ENCODE results near the gene TNS3. TPM values are rescaled to one million over a fixed set of nuclear protein-coding genes. Genes with fewer than 3 reads are reported as not detected.
"Not testable (repeated sequence)": the region's sequence is repeated elsewhere in the genome, so short reads cannot be mapped to it uniquely, and the experiment has no call there.

The TNS3 gene
- total RNA-seq, 1 donor from 2014 or later, result 41.2 TPM

GRCh38 chr7:47446871-47447466 is 134.9 kb downstream of the TNS3 start:
- no peak for TF ChIP-seq CTCF (IDR thresholded peaks at IDR 0.05; ENCODE audit: insufficient read depth, low read length, poor library complexity, severe bottlenecking)
- no peak for DNase-seq (ENCODE audit: low read depth)
- Histone ChIP-seq H3K27me3 (ENCODE audit: control insufficient read depth, insufficient read depth, low read length) (no peaks in the 10 kb centered on the region), H3K4me3 (ENCODE audit: low read depth, low read length) (no peak overlapping the region), H3K36me3 (ENCODE audit: control insufficient read depth, insufficient read depth, low read length) (no peaks in the 10 kb centered on the region)

GRCh38 chr7:47444376-47445098 is 137.4 kb downstream of the TNS3 start:
- Histone ChIP-seq H3K27me3 (ENCODE audit: control insufficient read depth, insufficient read depth, low read length) (no peaks in the 10 kb centered on the region), H3K36me3 (ENCODE audit: control insufficient read depth, insufficient read depth, low read length) (no peaks in the 10 kb centered on the region), H3K4me3 (ENCODE audit: low read depth, low read length) (no peak overlapping the region)
- peak; percentile 44 for TF ChIP-seq CTCF (IDR thresholded peaks at IDR 0.05; ENCODE audit: insufficient read depth, low read length, poor library complexity, severe bottlenecking)
- no peak for DNase-seq (ENCODE audit: low read depth)

- no peaks in the 10 kb centered on the region for H3K36me3 ChIP-seq (ENCODE audit: control insufficient read depth, insufficient read depth, low read length)
- DNase-seq (ENCODE audit: low read depth), result no peak
- no peak for TF ChIP-seq CTCF (IDR thresholded peaks at IDR 0.05; ENCODE audit: insufficient read depth, low read length, poor library complexity, severe bottlenecking)
- no peak overlapping the region for H3K4me3 ChIP-seq (ENCODE audit: low read depth, low read length)
- H3K27me3 ChIP-seq (ENCODE audit: control insufficient read depth, insufficient read depth, low read length), result no peaks in the 10 kb centered on the region
Measured at GRCh38 chr7:47443049-47443448, 138.9 kb downstream of the TNS3 start.

- TF ChIP-seq CTCF (IDR thresholded peaks at IDR 0.05; ENCODE audit: insufficient read depth, low read length, poor library complexity, severe bottlenecking), result no peak
- no peak for DNase-seq (ENCODE audit: low read depth)
- H3K27me3 ChIP-seq (ENCODE audit: control insufficient read depth, insufficient read depth, low read length), result no peaks in the 10 kb centered on the region
- no peaks in the 10 kb centered on the region for H3K36me3 ChIP-seq (ENCODE audit: control insufficient read depth, insufficient read depth, low read length)
- H3K4me3 ChIP-seq (ENCODE audit: low read depth, low read length), result no peak overlapping the region
Measured at GRCh38 chr7:47442605-47442865, 139.4 kb downstream of the TNS3 start.

- no peak for DNase-seq (ENCODE audit: low read depth)
- no peak overlapping the region for H3K4me3 ChIP-seq (ENCODE audit: low read depth, low read length)
- H3K27me3 ChIP-seq (ENCODE audit: control insufficient read depth, insufficient read depth, low read length), result no peaks in the 10 kb centered on the region
- TF ChIP-seq CTCF (IDR thresholded peaks at IDR 0.05; ENCODE audit: insufficient read depth, low read length, poor library complexity, severe bottlenecking), result no peak
- no peaks in the 10 kb centered on the region for H3K36me3 ChIP-seq (ENCODE audit: control insufficient read depth, insufficient read depth, low read length)
Measured at GRCh38 chr7:47441796-47442604, 139.9 kb downstream of the TNS3 start.

- not testable (repeated sequence) for H3K27me3 ChIP-seq (ENCODE audit: control insufficient read depth, insufficient read depth, low read length); DNase-seq (ENCODE audit: low read depth); H3K4me3 ChIP-seq (ENCODE audit: low read depth, low read length); H3K36me3 ChIP-seq (ENCODE audit: control insufficient read depth, insufficient read depth, low read length)
Measured at GRCh38 chr7:47441048-47441447, 140.9 kb downstream of the TNS3 start.
